CD14-positive monocyte (primary cell): ENCODE data around the gene CTNND1. TPM values are rescaled to one million over a fixed set of nuclear protein-coding genes. Genes with fewer than 3 reads are reported as not detected.

ENCODE experiments used
- DNase-seq, 3 donors: peaks; one replicate each; pipeline ENCODE4 v3.0.0-alpha.2; 2011 to 2022
- H2AFZ ChIP-seq: 2 replicates; pipeline ENCODE4 v1.6.0; 2012; ENCODE audit warnings: mild to moderate bottlenecking, low read depth, low read length, inconsistent platforms; ENCODE audit not compliant: insufficient read depth, poor library complexity, severe bottlenecking
- H3K27ac ChIP-seq, 2 donors: 1 replicate in 1 of 2; 2 replicates in 1 of 2; pipeline ENCODE4 v1.5.1; 2012 to 2013; ENCODE audit warnings: low read length in 2 of 2, control low read depth in 1 of 2, inconsistent platforms in 1 of 2, low read depth in 1 of 2, mild to moderate bottlenecking in 1 of 2
- H3K27me3 ChIP-seq, 2 donors: one replicate each; pipeline versions ENCODE4 v1.6.0 to v1.6.1; 2011 to 2013; ENCODE audit warnings: low read length in 2 of 2; ENCODE audit not compliant: control insufficient read depth in 2 of 2, insufficient read depth in 2 of 2
- H3K36me3 ChIP-seq, 2 donors: replicated peaks in 1 of 2; 1 replicate in 1 of 2; 2 replicates in 1 of 2; pipeline versions ENCODE4 v1.5.1 to v1.6.1; 2012 to 2013; ENCODE audit warnings: low read length in 2 of 2, control low read depth in 1 of 2, inconsistent platforms in 1 of 2, mild to moderate bottlenecking in 1 of 2; ENCODE audit not compliant: insufficient read depth in 2 of 2, control insufficient read depth in 1 of 2
- H3K4me1 ChIP-seq, 2 donors: 1 replicate in 1 of 2; 2 replicates in 1 of 2; pipeline versions ENCODE4 v1.5.1 to v1.6.1; 2012 to 2013; ENCODE audit warnings: low read length in 2 of 2, control low read depth in 1 of 2, inconsistent platforms in 1 of 2, mild to moderate bottlenecking in 1 of 2, moderate library complexity in 1 of 2; ENCODE audit not compliant: insufficient read depth in 2 of 2, control insufficient read depth in 1 of 2
- H3K4me2 ChIP-seq: replicated peaks from 2 replicates; pipeline ENCODE3; 2012; ENCODE audit warnings: low read length, moderate library complexity, mild to moderate bottlenecking; ENCODE audit not compliant: poor library complexity, severe bottlenecking; ENCODE audit errors: extremely low read depth
- H3K4me3 ChIP-seq, 3 experiments: fragments of 200-600 bp in 1 of 3; sonication (generic) in 1 of 3; replicated peaks in 1 of 3; 1 replicate in 2 of 3; 2 replicates in 1 of 3; pipeline ENCODE4 v1.5.1; 2011 to 2013; ENCODE audit warnings: low read length in 3 of 3, mild to moderate bottlenecking in 3 of 3, control low read depth in 2 of 3, low read depth in 2 of 3, inconsistent platforms in 1 of 3, moderate library complexity in 1 of 3
- H3K79me2 ChIP-seq: 2 replicates; pipeline ENCODE4 v1.6.0; 2012; ENCODE audit warnings: mild to moderate bottlenecking, control low read depth, inconsistent platforms, low read length, moderate library complexity; ENCODE audit not compliant: insufficient read depth
- H3K9ac ChIP-seq: 2 replicates; pipeline ENCODE4 v1.6.0; 2017; ENCODE audit warnings: low read length, mild to moderate bottlenecking; ENCODE audit not compliant: insufficient read depth, poor library complexity, severe bottlenecking
- H3K9me3 ChIP-seq, 2 donors: replicated peaks in 1 of 2; 1 replicate in 1 of 2; 2 replicates in 1 of 2; pipeline versions ENCODE4 v1.5.1 to v1.6.1; 2012 to 2013; ENCODE audit warnings: low read length in 2 of 2, control low read depth in 1 of 2; ENCODE audit not compliant: control insufficient read depth in 1 of 2, insufficient read depth in 1 of 2
- H4K20me1 ChIP-seq: 2 replicates; pipeline ENCODE4 v1.6.0; 2012; ENCODE audit warnings: mild to moderate bottlenecking, low read length, control low read depth, moderate library complexity; ENCODE audit not compliant: insufficient read depth
- H3K27ac Mint-ChIP-seq, 7 donors: one replicate each; pipeline ENCODE4 v1.8.0; 2020; ENCODE audit warnings: mild to moderate bottlenecking in 7 of 7, mixed read lengths in 7 of 7, moderate library complexity in 6 of 7, inconsistent platforms in 2 of 7
- H3K27me3 Mint-ChIP-seq, 3 donors: one replicate each; pipeline ENCODE4 v1.8.0; 2021 to 2022; ENCODE audit warnings: low read depth in 3 of 3, mild to moderate bottlenecking in 3 of 3, mixed read lengths in 3 of 3, moderate library complexity in 3 of 3, inconsistent platforms in 1 of 3
- H3K36me3 Mint-ChIP-seq, 2 donors: one replicate each; pipeline ENCODE4 v1.8.0; 2020; ENCODE audit warnings: mixed read lengths in 2 of 2, inconsistent platforms in 1 of 2, mild to moderate bottlenecking in 1 of 2
- H3K4me1 Mint-ChIP-seq: one replicate; pipeline ENCODE4 v1.8.0; 2020; ENCODE audit warnings: mild to moderate bottlenecking, mixed read lengths
- H3K4me3 Mint-ChIP-seq, 2 donors: one replicate each; pipeline ENCODE4 v1.8.0; 2020; ENCODE audit warnings: mild to moderate bottlenecking in 2 of 2, mixed read lengths in 2 of 2, moderate library complexity in 1 of 2
- H3K9me3 Mint-ChIP-seq, 7 donors: one replicate each; pipeline ENCODE4 v1.8.0; 2020 to 2022; ENCODE audit warnings: mixed read lengths in 7 of 7, mild to moderate bottlenecking in 6 of 7, moderate library complexity in 6 of 7, inconsistent platforms in 2 of 7
- WGBS: methylation state at CpG from one replicate; pipeline ENCODE4 v1.1.5; 2013; ENCODE audit warnings: missing lambda C conversion rate; ENCODE audit not compliant: insufficient coverage; 5-methylcytosine and 5-hydroxymethylcytosine counted together
- intact Hi-C, 2 donors: fragments of 100-400 bp; cut with micrococcal nuclease; formaldehyde crosslinking; loops; one replicate each; pipeline versions ENCODE4 v1.15.0 to v1.15.1; 2023
- polyA plus RNA-seq, 3 donors: library from polyadenylated mRNA; depleted of rRNA in 1 of 3; unstranded in 2 of 3; stranded (reverse) in 1 of 3; fragments of 300-500 nt in 2 of 3; fragments of >200 nt in 1 of 3; fragmentation: Illumina TruSeq in 2 of 3; gene quantifications; 1 replicate in 2 of 3; 2 replicates in 1 of 3; pipeline ENCODE4 v1.2.3, GENCODE V29; 2012 to 2021
- small RNA-seq: library from RNA; depleted of rRNA; stranded (forward); fragments of <200 nt; gene quantifications from one replicate; pipeline ENCODE3, GENCODE V24; 2012; ENCODE audit warnings: low read depth; ENCODE audit not compliant: insufficient read length
- TF ChIP-seq, protein P1 (sequence below): fragments of 200-600 bp; IDR thresholded peaks from one replicate; pipeline ENCODE4 v1.8.0; 2022; ENCODE audit warnings: antibody characterized with exemption, mild to moderate bottlenecking

CTNND1 gene
- polyA plus RNA-seq, 3 donors = 10.8 to 36.0 (median 13.7) TPM

DNA sequence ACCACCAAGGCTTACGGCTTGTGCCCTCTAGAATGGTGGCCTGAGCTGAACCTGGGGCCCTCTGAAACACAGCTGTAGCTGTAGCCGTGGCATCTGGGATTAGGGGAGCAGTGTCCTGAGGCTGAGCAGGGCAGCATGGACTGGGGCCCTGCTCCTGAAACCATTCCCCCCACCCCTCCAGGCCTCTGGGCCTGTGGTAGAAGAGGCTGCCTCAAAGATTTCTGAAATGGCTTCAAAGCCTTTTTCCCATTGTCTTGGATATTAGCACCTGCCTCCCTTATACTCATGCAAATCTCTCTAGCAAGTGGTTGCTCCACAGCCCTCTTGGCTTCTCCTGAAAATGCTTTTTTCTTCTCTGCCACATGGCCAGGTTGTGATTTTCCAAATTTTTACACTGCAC lies 106.9 kb downstream of the CTNND1 start:
- TF ChIP-seq, protein P1, sequence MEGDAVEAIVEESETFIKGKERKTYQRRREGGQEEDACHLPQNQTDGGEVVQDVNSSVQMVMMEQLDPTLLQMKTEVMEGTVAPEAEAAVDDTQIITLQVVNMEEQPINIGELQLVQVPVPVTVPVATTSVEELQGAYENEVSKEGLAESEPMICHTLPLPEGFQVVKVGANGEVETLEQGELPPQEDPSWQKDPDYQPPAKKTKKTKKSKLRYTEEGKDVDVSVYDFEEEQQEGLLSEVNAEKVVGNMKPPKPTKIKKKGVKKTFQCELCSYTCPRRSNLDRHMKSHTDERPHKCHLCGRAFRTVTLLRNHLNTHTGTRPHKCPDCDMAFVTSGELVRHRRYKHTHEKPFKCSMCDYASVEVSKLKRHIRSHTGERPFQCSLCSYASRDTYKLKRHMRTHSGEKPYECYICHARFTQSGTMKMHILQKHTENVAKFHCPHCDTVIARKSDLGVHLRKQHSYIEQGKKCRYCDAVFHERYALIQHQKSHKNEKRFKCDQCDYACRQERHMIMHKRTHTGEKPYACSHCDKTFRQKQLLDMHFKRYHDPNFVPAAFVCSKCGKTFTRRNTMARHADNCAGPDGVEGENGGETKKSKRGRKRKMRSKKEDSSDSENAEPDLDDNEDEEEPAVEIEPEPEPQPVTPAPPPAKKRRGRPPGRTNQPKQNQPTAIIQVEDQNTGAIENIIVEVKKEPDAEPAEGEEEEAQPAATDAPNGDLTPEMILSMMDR = no peak
- H3K27ac Mint-ChIP-seq = no peak overlapping the region
- intact Hi-C loops = no loop called here
- Histone ChIP-seq H3K4me3 (no peak overlapping the region), H3K9ac (no peak overlapping the region), H3K27me3 (no peaks in the 10 kb centered on the region), H3K9me3 (no peaks in the 10 kb centered on the region), H3K4me2 (no peak overlapping the region), H4K20me1 (no peaks in the 10 kb centered on the region), H3K36me3 (no peaks in the 10 kb centered on the region), H3K27ac (no peak overlapping the region), H3K4me1 (no peaks in the 10 kb centered on the region), H3K79me2 (no peaks in the 10 kb centered on the region), H2AFZ (no peak overlapping the region)
- DNase-seq = no peak
- 100% methylated on average over 1 of the region's 2 CpGs for WGBS
- H3K27me3 Mint-ChIP-seq = peaks cover 0 to 6% (median 3%) of the 10 kb centered on the region in 3 donors
- H3K4me1 Mint-ChIP-seq = no peaks in the 10 kb centered on the region
- H3K9me3 Mint-ChIP-seq = peaks cover 0 to 2% (median 0%) of the 10 kb centered on the region in 7 donors
- H3K4me3 Mint-ChIP-seq = no peak overlapping the region
- no peaks in the 10 kb centered on the region for H3K36me3 Mint-ChIP-seq

Small RNA genes lying within 50 kb of the gene (small RNA-seq; reads per million reads assigned to genes)
- gene AP001931.1 (not detected), gene TMX2-CTNND1 (not detected)

Other genes starting within 250 kb of the CTNND1 start
- 1 to 10 TPM; 5.4 to 6.2 (median 5.8) TPM for gene SLC43A1, start 246.1 kb upstream of the CTNND1 start, polyA plus RNA-seq
- gene TIMM10, start 231.0 kb upstream of the CTNND1 start, polyA plus RNA-seq = 10 to 100 TPM; 30.4 to 62.1 (median 58.3) TPM
- not detected for gene SMTNL1, start 224.2 kb upstream of the CTNND1 start, polyA plus RNA-seq
- 100 to 1,000 TPM; 101 to 284 (median 268) TPM for gene UBE2L6, start 194.1 kb upstream of the CTNND1 start, polyA plus RNA-seq
- 10 to 100 TPM in 1 of 3 donors, 1 to 10 TPM in 2; 7.3 to 10.8 (median 8.5) TPM for gene SERPING1, start 164.1 kb upstream of the CTNND1 start, polyA plus RNA-seq
- under 1 TPM in 2 of 3 donors, not detected in 1; 0.36 to 0.56 TPM for gene YPEL4, start 111.9 kb upstream of the CTNND1 start, polyA plus RNA-seq
- 10 to 100 TPM in 2 of 3 donors, 1 to 10 TPM in 1; 7.6 to 17.9 (median 12.9) TPM for gene CLP1, start 104.0 kb upstream of the CTNND1 start, polyA plus RNA-seq
- gene ZDHHC5, start 93.7 kb upstream of the CTNND1 start, polyA plus RNA-seq = 10 to 100 TPM; 28.6 to 37.9 (median 31.8) TPM
- 10 to 100 TPM in 1 of 3 donors, 1 to 10 TPM in 2; 7.1 to 11.3 (median 9.2) TPM for gene MED19, start 49.6 kb upstream of the CTNND1 start, polyA plus RNA-seq
- 10 to 100 TPM; 28.9 to 71.6 (median 52.9) TPM for gene TMX2, start 49.2 kb upstream of the CTNND1 start, polyA plus RNA-seq
- gene SELENOH, start 20.3 kb upstream of the CTNND1 start, polyA plus RNA-seq = 100 to 1,000 TPM in 2 of 3 donors, 10 to 100 TPM in 1; 99.5 to 260 (median 206) TPM
- gene BTBD18, start 10.0 kb upstream of the CTNND1 start, polyA plus RNA-seq = under 1 TPM in 1 of 3 donors, not detected in 2; 0.10 TPM